Esophagus squamous epithelium (tissue), 4 donors: ENCODE measurements around the gene SNAI1.

ENCODE experiments used
- POLR2A ChIP-seq, 4 donors: fragments of 450-650 bp; IDR thresholded peaks; one replicate each; pipeline ENCODE4 v1.6.1; 2017; ENCODE audit warnings: antibody characterized with exemption in 4 of 4, mild to moderate bottlenecking in 4 of 4, moderate library complexity in 3 of 4
- TF ChIP-seq, protein P1 (sequence below), 6 experiments: fragments of 450-650 bp in 4 of 6; fragments of 200-600 bp in 2 of 6; sonication (generic) in 2 of 6; IDR thresholded peaks; one replicate each; pipeline ENCODE4 v1.5.1; 2016 to 2019; ENCODE audit warnings: antibody characterized with exemption in 6 of 6, mild to moderate bottlenecking in 4 of 6, moderate library complexity in 4 of 6

- no peak for TF ChIP-seq POLR2A (IDR thresholded peaks at IDR 0.05)
- TF ChIP-seq, protein P1, sequence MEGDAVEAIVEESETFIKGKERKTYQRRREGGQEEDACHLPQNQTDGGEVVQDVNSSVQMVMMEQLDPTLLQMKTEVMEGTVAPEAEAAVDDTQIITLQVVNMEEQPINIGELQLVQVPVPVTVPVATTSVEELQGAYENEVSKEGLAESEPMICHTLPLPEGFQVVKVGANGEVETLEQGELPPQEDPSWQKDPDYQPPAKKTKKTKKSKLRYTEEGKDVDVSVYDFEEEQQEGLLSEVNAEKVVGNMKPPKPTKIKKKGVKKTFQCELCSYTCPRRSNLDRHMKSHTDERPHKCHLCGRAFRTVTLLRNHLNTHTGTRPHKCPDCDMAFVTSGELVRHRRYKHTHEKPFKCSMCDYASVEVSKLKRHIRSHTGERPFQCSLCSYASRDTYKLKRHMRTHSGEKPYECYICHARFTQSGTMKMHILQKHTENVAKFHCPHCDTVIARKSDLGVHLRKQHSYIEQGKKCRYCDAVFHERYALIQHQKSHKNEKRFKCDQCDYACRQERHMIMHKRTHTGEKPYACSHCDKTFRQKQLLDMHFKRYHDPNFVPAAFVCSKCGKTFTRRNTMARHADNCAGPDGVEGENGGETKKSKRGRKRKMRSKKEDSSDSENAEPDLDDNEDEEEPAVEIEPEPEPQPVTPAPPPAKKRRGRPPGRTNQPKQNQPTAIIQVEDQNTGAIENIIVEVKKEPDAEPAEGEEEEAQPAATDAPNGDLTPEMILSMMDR (IDR thresholded peaks at IDR 0.05): no peak
Measured at GRCh38 chr20:49987868-49988690, 5.3 kb downstream of the SNAI1 start.
